Heart right ventricle (tissue), 16 donors: ENCODE measurements around the gene COMMD3. TPM values are rescaled to one million over a fixed set of nuclear protein-coding genes. Genes with fewer than 3 reads are reported as not detected.

Experiments
- ATAC-seq, 8 donors: fragments of 200-7000 bp; cut with Tn5 transposase; one replicate each; pipeline ENCODE4 v1.9.1; 2020; ENCODE audit warnings: mild to moderate bottlenecking in 8 of 8, moderate library complexity in 8 of 8, moderate number of reproducible peaks in 1 of 8
- DNase-seq, 2 donors: peaks; one replicate each; pipeline ENCODE4 v3.0.0-alpha.2; 2020
- H3K27ac ChIP-seq, 10 donors: fragments of 200-600 bp; sonication (generic) in 2 of 10; one replicate each; pipeline versions ENCODE4 v1.5.0 to v1.8.0; 2020 to 2022; ENCODE audit warnings: mild to moderate bottlenecking in 3 of 10
- H3K27me3 ChIP-seq, 7 donors: fragments of 200-600 bp; one replicate each; pipeline ENCODE4 v1.8.0; 2021 to 2022; ENCODE audit warnings: mild to moderate bottlenecking in 2 of 7
- H3K36me3 ChIP-seq, 9 donors: fragments of 200-600 bp; sonication (generic) in 1 of 9; one replicate each; pipeline versions ENCODE4 v1.5.0 to v1.8.0; 2020 to 2022; ENCODE audit warnings: mild to moderate bottlenecking in 2 of 9
- H3K4me1 ChIP-seq, 9 donors: fragments of 200-600 bp; sonication (generic) in 1 of 9; one replicate each; pipeline versions ENCODE4 v1.5.0 to v1.8.0; 2020 to 2022; ENCODE audit warnings: mild to moderate bottlenecking in 4 of 9
- H3K4me3 ChIP-seq, 10 donors: fragments of 200-600 bp; sonication (generic) in 2 of 10; one replicate each; pipeline versions ENCODE4 v1.5.0 to v1.8.0; 2020 to 2022; ENCODE audit warnings: mild to moderate bottlenecking in 7 of 10, moderate library complexity in 2 of 10
- H3K9me3 ChIP-seq, 11 donors: fragments of 200-600 bp in 10 of 11; sonication (generic) in 2 of 11; one replicate each; pipeline versions ENCODE4 v1.5.0 to v1.8.0; 2013 to 2022; ENCODE audit warnings: mild to moderate bottlenecking in 2 of 11, control low read depth in 1 of 11, moderate library complexity in 1 of 11
- CTCF ChIP-seq, 9 donors: fragments of 200-600 bp; sonication (generic) in 2 of 9; IDR thresholded peaks; one replicate each; pipeline versions ENCODE4 v1.5.0 to v1.8.0; 2021 to 2022; ENCODE audit warnings: antibody characterized with exemption in 9 of 9, mild to moderate bottlenecking in 5 of 9, moderate library complexity in 1 of 9
- WGBS, 2 donors: extraction: QIAGEN DNeasy Blood & Tissue Kit; methylation state at CpG; one replicate each; pipeline ENCODE4 v1.1.7; 2013; ENCODE audit warnings: inconsistent platforms in 1 of 2; 5-methylcytosine and 5-hydroxymethylcytosine counted together
- intact Hi-C, 10 donors: fragments of 100-400 bp; cut with DNase I; formaldehyde crosslinking; loops; one replicate each; pipeline versions ENCODE4 v1.11.1 to v1.14.2; 2022
- polyA plus RNA-seq, 2 donors: library from polyadenylated mRNA; stranded (reverse); fragments of 200-250 nt; gene quantifications; one replicate each; pipeline ENCODE4 v1.2.3, GENCODE V29; 2013
- total RNA-seq, 10 donors: library from RNA; stranded (reverse); fragmentation: NEBNext Ultra II Directional in 3 of 10; extraction: Animal tissue kit (Norgen Biotek cat#: 25700) in 3 of 10; gene quantifications; one replicate each; pipeline versions ENCODE4 v1.2.1 to v1.2.4, GENCODE V29; 2021 to 2023
- donor health status: Arrhythmogenic right ventricular cardiomyopathy.
- donor health status: ischemic (EF 13 %, LVEDD 7.1; RV severe dilation, severe dysfunction).
- donor health status: healthy with polysubstance abuse.
- donor health status: DM: no; HTN: yes; CAD: no.
- donor health status: DM: no; HTN: no; CAD: no.
- donor health status: ischemic (EF 25% LVEDD 6.9; RV normal size, moderate dysfunction).
- donor health status: ischemic (EF 25% LVEDD 5.7; RV mildly dilated, moderate dysfunction).
- donor health status: healthy.
- donor health status: DM: yes; HTN: yes; CAD: no.
- donor health status: Ischemic cardiomyopathy.
- donor health status: ischemic (EF 35%, LVEDD 5.7; RV mildly dilated, moderate dysfunction).
- donor health status: nonischemic (EF 11% LVEDD 7.7; RV severe dilation, severe dysfunction).
- donor health status: DM: yes; HTN: yes; CAD: no.
- donor health status: PGD.
- donor health status: ischemic (EF 29% LVEDD 5.4; RV normal size, mild dysfunction).
- donor health status: nonischemic (EF 23%, LVEDD 6.1; RV moderate dilation, normal function).

Gene COMMD3
- total and polyA plus RNA-seq, 12 donors: 62.2 to 95.0 (median 80.6) TPM

GRCh38 chr10:22338185-22338900 lies 22.2 kb downstream of the COMMD3 start:
- no peak for DNase-seq
- Histone ChIP-seq H3K9me3 (no peaks in the 10 kb centered on the region), H3K36me3 (no peaks in the 10 kb centered on the region), H3K4me3 (no peak overlapping the region), H3K4me1 (peaks cover 0 to 56% (median 39%) of the 10 kb centered on the region in 9 donors), H3K27ac (no peak overlapping the region), H3K27me3 (peaks cover 18 to 94% (median 85%) of the 10 kb centered on the region in 7 donors)
- no peak for TF ChIP-seq CTCF (IDR thresholded peaks at IDR 0.05)
- intact Hi-C loops: no loop called here
- WGBS, 2 donors: 13 to 18% methylated on average over 9 of the region's 9 CpGs
- no peak for ATAC-seq

GRCh38 chr10:22338931-22339330 lies 22.7 kb downstream of the COMMD3 start:
- no peak for TF ChIP-seq CTCF (IDR thresholded peaks at IDR 0.05)
- no peaks in the 10 kb centered on the region for H3K36me3 ChIP-seq

GRCh38 chr10:22339761-22340328 lies 23.7 kb downstream of the COMMD3 start:
- 1% methylated on average over 13 of the region's 13 CpGs for WGBS, 2 donors
- H3K4me3 ChIP-seq: peak overlapping the region; percentile 70 to 90 (median 82)
- H3K36me3 ChIP-seq: no peaks in the 10 kb centered on the region
- H3K27me3 ChIP-seq: peaks cover 18 to 94% (median 87%) of the 10 kb centered on the region in 7 donors
- DNase-seq (no peak), ATAC-seq (no peak)
- intact Hi-C loops: loop anchor here in 6 of 10 donors (5.0 to 10.0 kb wide), 5 partner anchors 95 to 647 kb away; partner anchors contain the start of gene PIP4K2A (in 2 of the 6)
- TF ChIP-seq CTCF (IDR thresholded peaks at IDR 0.05): no peak
- H3K9me3 ChIP-seq: no peaks in the 10 kb centered on the region
- peak overlapping the region in 8 of 10 donors; percentile 91 to 97 (median 96) for H3K27ac ChIP-seq
- peaks cover 0 to 41% (median 33%) of the 10 kb centered on the region in 9 donors for H3K4me1 ChIP-seq

More at GRCh38 chr10:22338931-22339330, 22.7 kb downstream of the COMMD3 start:
- Histone ChIP-seq H3K27ac (no peak overlapping the region), H3K27me3 (peaks cover 18 to 94% (median 87%) of the 10 kb centered on the region in 7 donors), H3K4me3 (no peak overlapping the region), H3K9me3 (no peaks in the 10 kb centered on the region), H3K4me1 (peaks cover 0 to 50% (median 39%) of the 10 kb centered on the region in 9 donors)
- intact Hi-C loops: no loop called here
- ATAC-seq (no peak), DNase-seq (no peak)

- DNase-seq (peak; percentile 66 to 72), ATAC-seq (peak; percentile 84 to 92 (median 87))
- TF ChIP-seq CTCF (IDR thresholded peaks at IDR 0.05): peak in 1 of 9 donors; percentile 5
- Histone ChIP-seq H3K9me3 (no peaks in the 10 kb centered on the region), H3K4me3 (peak overlapping the region; percentile 70 to 90 (median 82)), H3K36me3 (no peaks in the 10 kb centered on the region), H3K27me3 (peaks cover 24 to 94% (median 87%) of the 10 kb centered on the region in 7 donors), H3K4me1 (peaks cover 0 to 41% (median 25%) of the 10 kb centered on the region in 9 donors), H3K27ac (peak overlapping the region; percentile 81 to 97 (median 95))
- WGBS, 2 donors: 0 to 1% methylated on average over 89 to 98 of the region's 98 CpGs
- intact Hi-C loops: loop anchor here in 6 of 10 donors (5.0 to 10.0 kb wide), 5 partner anchors 94 to 647 kb away; partner anchors contain the start of gene PIP4K2A (in 2 of the 6)
These were observed 24.4 kb downstream of the COMMD3 start for GRCh38 chr10:22340329-22341189.
